ENCODE measurements around the gene SLC35D3. TPM values are rescaled to one million over a fixed set of nuclear protein-coding genes. Genes with fewer than 3 reads are reported as not detected.
"Not testable (repeated sequence)": the region's sequence is repeated elsewhere in the genome, so short reads cannot be mapped to it uniquely, and the experiment has no call there.

The SLC35D3 gene
- total RNA-seq, 1 experiment from 2014 or later, result not detected

DNA sequence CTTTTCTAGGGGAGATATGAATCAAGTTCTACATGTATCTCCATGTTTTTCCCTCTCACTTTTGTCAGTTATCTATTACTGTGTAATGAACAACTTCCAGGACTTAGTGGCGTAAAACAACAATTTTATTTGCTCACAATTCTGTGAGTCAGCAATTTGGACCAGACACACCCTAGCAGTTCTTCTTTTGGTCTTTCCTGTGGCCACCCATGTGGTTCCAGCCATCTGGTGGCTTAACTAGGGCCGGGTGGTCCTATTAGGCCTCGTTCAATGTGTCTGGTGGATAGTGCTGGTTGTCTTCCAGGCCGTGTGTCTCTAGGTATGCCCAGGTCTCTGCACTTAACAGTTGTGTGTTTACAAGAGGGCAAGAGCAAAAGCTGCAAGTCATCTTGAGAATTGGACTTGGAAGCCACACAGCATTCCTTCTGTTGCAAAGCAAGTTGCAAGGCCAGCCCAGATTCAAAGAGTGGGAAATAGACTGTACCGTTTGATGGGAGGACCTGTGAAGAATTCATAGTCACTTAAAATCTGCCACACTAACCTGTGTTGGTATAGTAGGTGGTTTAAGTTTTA lies 20.8 kb upstream of the SLC35D3 start:
- no peak overlapping the region for H3K4me2 ChIP-seq
- TF ChIP-seq CTCF (conservative IDR thresholded peaks at IDR 0.05) (no peak), EZH2 (IDR thresholded peaks at IDR 0.05; ENCODE audit: low read depth) (no peak)
- H3K79me2 ChIP-seq (ENCODE audit: low read depth), result no peaks in the 10 kb centered on the region
- peaks cover 17% of the 10 kb centered on the region; the same call in 1 of the 2 replicates for H3K36me3 ChIP-seq (ENCODE audit: low read depth)
- H3K27me3 ChIP-seq (ENCODE audit: insufficient read depth, low read depth), result no peaks in the 10 kb centered on the region
- intact Hi-C loops (cut with micrococcal nuclease; ENCODE audit: unreplicated experiment), result no loop called here
- no peak overlapping the region for H3K27ac ChIP-seq
- DNase-seq, result no peak
- no peaks in the 10 kb centered on the region for H3K4me1 ChIP-seq (replicated peaks; ENCODE audit: insufficient read depth)
- POLR2A ChIA-PET (ENCODE audit: unreplicated experiment), result no interaction called here
- BruUV-seq (replicated peaks), result no TSS peak
- H2AFZ ChIP-seq, result no peak overlapping the region
- no peaks in the 10 kb centered on the region for H4K20me1 ChIP-seq (ENCODE audit: insufficient read depth)
- no peaks in the 10 kb centered on the region for H3K9me3 ChIP-seq (ENCODE audit: insufficient read depth, low read depth)
- CTCF ChIA-PET, result no interaction called here
- H3F3A ChIP-seq (ENCODE audit: insufficient read depth, low read depth), result no peaks in the 10 kb centered on the region
- peaks cover 5% of the 10 kb centered on the region for H3K9me2 ChIP-seq (ENCODE audit: insufficient read depth)
- no peak overlapping the region for H3K4me3 ChIP-seq

- intact Hi-C loops (cut with micrococcal nuclease; ENCODE audit: unreplicated experiment); CTCF ChIA-PET; POLR2A ChIA-PET (ENCODE audit: unreplicated experiment): not testable (repeated sequence)
These were observed 17.6 kb upstream of the SLC35D3 start for GRCh38 chr6:136904477-136904876.

DNA sequence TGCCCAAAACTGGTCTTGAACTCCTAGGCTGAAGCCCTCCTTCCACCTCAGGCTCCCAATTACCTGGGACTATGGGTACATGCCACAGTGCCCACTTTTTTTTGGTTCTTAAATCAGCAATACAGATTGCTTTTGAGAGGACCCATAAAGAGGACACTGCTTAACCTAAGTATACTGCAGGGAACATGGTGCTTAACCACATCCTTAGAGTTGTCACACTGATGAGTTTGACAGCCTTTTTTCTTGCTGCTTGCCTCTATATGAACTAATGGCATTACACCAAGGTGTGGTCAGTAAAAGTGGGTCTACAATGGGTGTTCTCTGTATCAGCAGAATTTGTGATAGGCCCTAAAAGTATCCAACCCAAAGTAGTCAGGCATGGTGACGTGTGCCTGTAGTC lies 7.2 kb upstream of the SLC35D3 start:
- Histone ChIP-seq H3K27me3 (ENCODE audit: insufficient read depth, low read depth) (no peaks in the 10 kb centered on the region), H3K79me2 (ENCODE audit: low read depth) (no peaks in the 10 kb centered on the region), H3F3A (ENCODE audit: insufficient read depth, low read depth) (peaks cover 12% of the 10 kb centered on the region), H2AFZ (no peak overlapping the region), H3K27ac (no peak overlapping the region), H3K9me3 (ENCODE audit: insufficient read depth, low read depth) (no peaks in the 10 kb centered on the region), H3K4me3 (no peak overlapping the region), H4K20me1 (ENCODE audit: insufficient read depth) (no peaks in the 10 kb centered on the region), H3K36me3 (ENCODE audit: low read depth) (no peaks in the 10 kb centered on the region), H3K9me2 (ENCODE audit: insufficient read depth) (no peaks in the 10 kb centered on the region), H3K4me2 (no peak overlapping the region), H3K4me1 (replicated peaks; ENCODE audit: insufficient read depth) (no peaks in the 10 kb centered on the region)
- CTCF ChIA-PET, result no interaction called here
- intact Hi-C loops (cut with micrococcal nuclease; ENCODE audit: unreplicated experiment), result no loop called here
- TF ChIP-seq CTCF (conservative IDR thresholded peaks at IDR 0.05) (no peak), EZH2 (IDR thresholded peaks at IDR 0.05; ENCODE audit: low read depth) (no peak)
- BruUV-seq (replicated peaks), result no TSS peak
- POLR2A ChIA-PET (ENCODE audit: unreplicated experiment), result no interaction called here
- no peak for DNase-seq

More at GRCh38 chr6:136904477-136904876, 17.6 kb upstream of the SLC35D3 start:
- H3K27me3 ChIP-seq (ENCODE audit: insufficient read depth, low read depth); H4K20me1 ChIP-seq (ENCODE audit: insufficient read depth); H3K4me2 ChIP-seq; H3K27ac ChIP-seq; H3K9me3 ChIP-seq (ENCODE audit: insufficient read depth, low read depth); H3K9me2 ChIP-seq (ENCODE audit: insufficient read depth); BruUV-seq (replicated peaks); H3F3A ChIP-seq (ENCODE audit: insufficient read depth, low read depth); H3K4me1 ChIP-seq (replicated peaks; ENCODE audit: insufficient read depth); H3K4me3 ChIP-seq; H3K79me2 ChIP-seq (ENCODE audit: low read depth); H2AFZ ChIP-seq; H3K36me3 ChIP-seq (ENCODE audit: low read depth); DNase-seq: not testable (repeated sequence)

DNA sequence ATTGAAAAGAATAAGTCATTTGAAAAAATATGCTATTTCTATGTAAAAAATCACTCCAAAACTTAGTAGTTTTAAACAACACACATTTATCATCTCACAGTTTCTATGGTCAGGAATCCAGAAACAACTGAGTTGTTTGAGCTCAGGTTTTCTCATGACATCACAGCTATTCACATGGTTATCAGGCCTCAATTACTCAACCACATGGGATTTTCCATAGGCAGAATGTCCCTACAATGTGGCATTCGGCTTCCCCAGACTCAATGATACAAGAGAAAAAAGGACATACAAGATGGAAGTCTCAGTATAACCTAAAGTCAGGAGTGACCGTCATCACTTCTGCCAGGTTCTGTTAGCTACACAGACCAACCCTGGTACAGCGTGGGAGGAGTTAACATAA lies 3.4 kb upstream of the SLC35D3 start:
- H3K9me3 ChIP-seq (ENCODE audit: insufficient read depth, low read depth), result no peaks in the 10 kb centered on the region
- H3K4me2 ChIP-seq, result no peak overlapping the region
- H3K79me2 ChIP-seq (ENCODE audit: low read depth), result no peaks in the 10 kb centered on the region
- H3K4me3 ChIP-seq, result no peak overlapping the region
- no peak overlapping the region for H3K27ac ChIP-seq
- intact Hi-C loops (cut with micrococcal nuclease; ENCODE audit: unreplicated experiment), result no loop called here
- H3K9me2 ChIP-seq (ENCODE audit: insufficient read depth), result no peaks in the 10 kb centered on the region
- no peak for DNase-seq
- TF ChIP-seq CTCF (conservative IDR thresholded peaks at IDR 0.05), result no peak
- no peak for TF ChIP-seq EZH2 (IDR thresholded peaks at IDR 0.05; ENCODE audit: low read depth)
- H3K36me3 ChIP-seq (ENCODE audit: low read depth), result no peaks in the 10 kb centered on the region
- H3F3A ChIP-seq (ENCODE audit: insufficient read depth, low read depth), result peaks cover 15% of the 10 kb centered on the region
- CTCF ChIA-PET, result no interaction called here
- no peaks in the 10 kb centered on the region for H3K4me1 ChIP-seq (replicated peaks; ENCODE audit: insufficient read depth)
- H2AFZ ChIP-seq, result no peak overlapping the region
- BruUV-seq (replicated peaks), result no TSS peak
- H4K20me1 ChIP-seq (ENCODE audit: insufficient read depth), result no peaks in the 10 kb centered on the region
- POLR2A ChIA-PET (ENCODE audit: unreplicated experiment), result no interaction called here
- H3K27me3 ChIP-seq (ENCODE audit: insufficient read depth, low read depth), result no peaks in the 10 kb centered on the region
